Right kidney (tissue), 9 donors: ENCODE data around the gene NR6A1.

Experiments used
- DNase-seq: peaks from one replicate; pipeline ENCODE4 v3.0.0-alpha.2; 2016
- long read RNA-seq, 8 donors: transcript quantifications; one replicate each; lab custom pipeline, GENCODE V29; 2026

The NR6A1 gene
- long read RNA-seq, donor 1, partial matches to known transcripts, result 0 of 9 reads
- long read RNA-seq, donor 1, other reads (novel, unspliced or antisense), result 9 of 9 reads
- long read RNA-seq, donor 2, result 0 reads
- long read RNA-seq, donor 3, result 0 reads
- long read RNA-seq, donor 4, result 0 reads
- long read RNA-seq, donor 5, result 0 reads
- long read RNA-seq, donor 6, result 0 reads
- long read RNA-seq, donor 7, partial matches to known transcripts, result 0 of 9 reads
- long read RNA-seq, donor 7, other reads (novel, unspliced or antisense), result 9 of 9 reads
- long read RNA-seq, donor 8, full-length matches to known transcripts, result 2 of 2 reads
- long read RNA-seq, donor 8, partial matches to known transcripts, result 0 of 2 reads
- long read RNA-seq, donor 8, other reads (novel, unspliced or antisense), result 0 of 2 reads

- DNase-seq, result peak; percentile 99
These were observed at the start of gene NR6A1 for GRCh38 chr9:124771021-124771866. Gene NR6A1, minus strand, starts transcription at chr9:124771311.

DNA sequence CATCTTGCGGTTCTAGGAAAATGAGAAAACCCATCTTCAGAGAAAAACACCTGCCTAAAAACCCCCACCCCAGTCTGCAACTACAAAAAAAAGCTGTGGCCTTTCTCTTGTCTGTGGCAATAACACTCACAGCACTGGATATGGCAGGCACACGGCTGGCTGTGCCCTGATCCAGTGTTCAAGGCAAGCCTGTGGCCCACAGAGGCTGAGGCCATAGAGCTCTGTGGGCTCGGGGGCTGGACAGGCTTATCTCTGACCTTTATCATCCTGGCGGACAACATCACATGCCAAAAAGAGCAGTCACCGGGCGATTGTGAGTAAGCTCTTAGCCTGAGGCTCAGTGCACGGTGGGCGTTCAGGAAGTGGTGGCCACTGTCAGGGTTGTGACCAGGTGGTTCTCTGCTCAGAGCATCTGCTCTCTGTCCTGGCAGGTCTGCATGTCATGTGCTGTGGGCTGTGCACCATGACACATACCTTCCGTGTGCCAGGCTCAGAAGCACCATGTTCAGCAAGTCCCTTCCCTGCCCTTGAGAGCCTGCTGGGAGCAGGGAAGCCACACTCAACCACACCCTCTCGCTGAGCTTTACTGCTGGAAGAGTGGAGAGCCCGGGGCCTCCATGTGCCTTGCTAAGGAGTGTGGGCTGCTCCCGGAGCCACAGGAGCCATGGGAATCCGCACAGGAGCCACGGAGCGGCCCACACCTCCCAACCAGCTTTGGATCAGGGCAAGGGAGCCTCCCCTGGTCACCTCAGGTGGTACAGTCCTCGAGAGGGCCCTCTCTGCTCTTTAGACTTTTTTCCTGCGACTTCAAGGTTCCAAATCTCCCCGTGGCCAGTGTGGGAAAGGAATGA, 47.5 kb upstream of the NR6A1 start:
- DNase-seq, result no peak

DNA sequence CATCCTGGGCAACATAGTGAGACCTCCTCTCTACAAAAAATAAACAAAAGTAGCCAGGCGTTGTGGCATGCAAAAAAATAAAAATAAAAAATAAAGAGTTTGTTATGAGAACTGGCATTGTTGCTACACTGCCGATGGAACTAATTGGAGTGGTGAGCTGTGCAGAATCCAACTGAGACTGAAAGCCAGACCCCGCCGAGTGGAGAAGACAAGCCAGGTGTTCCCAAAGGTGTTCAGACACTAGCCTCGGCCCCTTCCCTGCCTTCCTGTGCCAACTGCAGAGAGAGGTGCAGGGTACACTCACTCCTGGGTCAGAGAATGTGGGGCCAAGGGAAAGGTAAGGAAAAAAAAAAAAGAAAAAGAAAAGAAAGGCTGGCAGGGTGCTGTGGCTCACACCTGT, 44.5 kb upstream of the NR6A1 start:
- no peak for DNase-seq

DNA sequence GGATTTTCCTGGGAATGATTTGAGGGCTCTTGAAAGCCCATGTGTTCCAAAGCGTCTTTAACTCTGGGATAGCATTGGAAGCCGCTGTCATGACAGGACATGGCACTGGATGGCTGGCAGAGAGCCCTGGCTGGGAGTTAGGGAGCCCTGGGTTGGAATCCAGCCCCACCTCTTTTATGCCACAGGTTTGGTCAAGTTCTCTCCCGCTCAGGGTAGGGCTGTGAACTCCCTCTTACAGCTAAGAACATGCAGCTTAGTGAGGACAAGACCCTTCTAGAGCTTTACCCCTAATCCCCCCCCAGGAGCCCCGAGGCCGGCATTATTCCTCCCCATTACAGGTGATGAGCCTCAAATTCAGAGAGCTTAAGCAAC, 43.0 kb upstream of the NR6A1 start:
- no peak for DNase-seq

DNA sequence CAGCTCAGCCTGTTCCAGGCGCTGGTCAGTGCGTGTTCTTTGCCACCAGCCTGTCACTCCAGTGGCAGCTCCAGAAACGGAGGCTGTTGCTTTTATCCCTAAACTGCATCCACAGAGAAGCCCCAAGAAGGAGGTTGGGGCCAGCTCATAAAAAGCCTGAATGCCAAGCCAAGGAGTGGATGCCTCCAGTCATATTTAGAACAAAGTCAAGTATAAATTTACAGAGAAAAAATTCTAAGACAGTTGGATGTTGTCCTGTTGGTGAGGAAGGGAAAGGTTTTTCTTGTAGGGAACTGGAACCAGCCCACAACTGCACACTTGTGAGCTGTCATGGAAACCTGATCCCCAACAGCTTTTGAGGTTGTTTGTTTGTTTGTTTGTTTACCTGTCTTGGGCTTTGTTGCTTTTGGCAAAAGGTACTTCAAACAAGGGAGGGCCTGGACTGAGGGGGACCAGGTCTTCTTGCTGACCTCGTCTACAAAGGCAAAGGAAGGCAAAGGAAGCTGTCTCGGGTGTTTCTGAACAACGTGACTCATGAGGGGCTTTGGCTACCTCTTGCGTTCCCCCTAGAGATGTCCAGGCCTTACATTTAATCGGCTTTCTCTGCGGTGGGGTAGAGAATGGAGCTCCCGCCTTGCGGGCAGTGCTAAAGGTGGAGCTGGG, 42.5 kb upstream of the NR6A1 start:
- DNase-seq, result no peak

DNA sequence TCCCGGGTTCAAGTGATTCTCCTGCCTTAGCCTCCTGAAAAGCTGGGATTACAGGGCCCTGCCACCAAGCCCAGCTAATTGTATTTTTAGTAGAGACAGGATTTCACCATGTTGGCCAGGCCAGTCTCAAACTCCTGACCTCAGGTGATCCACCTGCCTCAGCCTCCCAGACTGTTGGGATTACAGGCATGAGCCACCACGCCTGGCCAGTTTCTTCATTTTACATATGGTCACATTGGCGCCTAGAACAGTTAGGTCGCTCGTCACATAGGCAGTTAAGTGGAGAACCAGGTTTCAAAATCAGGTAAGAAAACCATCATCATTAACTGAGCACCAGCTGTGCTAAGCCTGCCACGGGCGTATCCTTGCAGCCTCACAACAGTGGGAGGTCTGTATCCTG, 41.9 kb upstream of the NR6A1 start:
- DNase-seq, result no peak

DNA sequence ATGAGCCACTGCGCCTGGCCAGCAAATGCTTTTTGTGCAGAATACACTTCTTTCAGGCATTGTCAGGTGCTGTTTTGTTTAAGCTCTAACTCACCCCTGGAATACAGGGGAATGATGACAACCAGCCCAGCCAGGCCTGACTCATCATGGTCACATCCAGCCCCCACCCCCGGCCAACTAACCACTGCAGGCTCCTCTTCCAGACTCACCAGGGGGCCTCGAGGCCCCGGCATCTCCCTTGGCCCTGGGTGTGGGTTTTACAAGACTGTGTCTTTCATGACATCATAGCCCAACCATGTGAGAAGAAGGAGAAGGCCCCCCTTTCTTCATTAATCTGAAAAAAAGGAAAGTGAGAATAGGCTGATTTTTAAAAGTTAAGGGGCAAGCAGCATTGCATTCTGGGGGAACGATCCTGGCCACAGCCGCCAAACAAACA, 41.3 kb upstream of the NR6A1 start:
- no peak for DNase-seq

DNA sequence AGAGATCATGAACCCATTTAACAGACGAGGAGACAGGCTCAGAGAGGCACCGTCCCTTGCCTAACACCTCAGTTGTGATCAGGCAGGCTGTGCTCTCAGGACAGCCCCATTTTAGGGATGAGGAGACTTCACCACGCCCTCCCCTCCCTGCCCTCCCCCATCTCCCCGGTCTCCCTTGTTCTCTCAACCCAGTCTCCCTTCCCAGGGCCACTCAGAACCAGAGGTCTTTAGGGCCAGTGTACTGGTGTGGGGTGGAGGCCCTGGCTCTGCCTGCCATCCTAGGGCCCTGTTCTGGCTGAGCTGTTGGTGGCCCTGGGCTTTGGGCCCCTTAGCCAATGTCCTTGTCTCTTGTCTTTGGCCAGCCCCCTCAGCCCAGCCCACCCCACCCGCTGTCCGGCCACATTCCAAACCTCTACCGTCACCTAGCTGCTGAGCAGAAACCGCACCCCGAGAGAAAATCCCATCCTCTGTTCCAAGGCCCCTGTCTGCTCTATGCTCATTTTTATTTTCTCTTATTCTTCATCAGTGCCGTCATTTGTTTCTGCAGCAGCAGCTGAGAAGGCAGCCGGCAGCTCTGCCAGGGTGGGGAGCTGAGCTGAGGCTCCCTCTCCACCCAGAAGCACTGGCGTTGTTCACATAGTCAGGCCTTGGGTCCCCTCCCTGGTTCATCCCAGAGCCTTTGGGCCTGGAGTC, 39.7 kb upstream of the NR6A1 start:
- DNase-seq, result no peak

DNA sequence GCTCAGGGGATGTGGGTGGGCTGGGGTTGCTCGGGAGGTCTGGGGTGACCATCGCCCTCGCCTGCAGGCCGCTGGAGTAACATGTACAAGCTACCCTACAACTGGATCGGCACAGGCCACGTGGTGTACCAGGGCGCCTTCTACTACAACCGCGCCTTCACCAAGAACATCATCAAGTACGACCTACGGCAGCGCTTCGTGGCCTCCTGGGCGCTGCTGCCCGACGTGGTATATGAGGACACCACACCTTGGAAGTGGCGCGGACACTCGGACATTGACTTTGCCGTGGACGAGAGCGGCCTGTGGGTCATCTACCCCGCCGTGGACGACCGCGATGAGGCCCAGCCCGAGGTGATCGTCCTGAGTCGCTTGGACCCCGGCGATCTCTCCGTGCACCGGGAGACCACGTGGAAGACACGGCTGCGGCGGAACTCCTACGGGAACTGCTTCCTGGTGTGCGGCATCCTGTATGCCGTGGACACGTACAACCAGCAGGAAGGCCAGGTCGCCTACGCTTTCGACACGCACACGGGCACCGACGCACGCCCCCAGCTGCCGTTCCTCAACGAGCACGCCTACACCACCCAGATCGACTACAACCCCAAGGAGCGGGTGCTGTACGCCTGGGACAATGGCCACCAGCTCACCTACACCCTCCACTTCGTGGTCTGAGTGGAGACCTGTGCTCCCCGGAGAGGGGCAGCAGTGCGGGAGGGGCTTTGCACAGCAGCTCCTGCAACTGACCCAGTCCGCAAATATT, 38.8 kb upstream of the NR6A1 start:
- no peak for DNase-seq

GRCh38 chr9:124809211-124809610, 38.1 kb upstream of the NR6A1 start:
- no peak for DNase-seq

GRCh38 chr9:124808246-124808956, 37.3 kb upstream of the NR6A1 start:
- no peak for DNase-seq

- no peak for DNase-seq
These were observed 34.1 kb upstream of the NR6A1 start for GRCh38 chr9:124805186-124805585.

DNA sequence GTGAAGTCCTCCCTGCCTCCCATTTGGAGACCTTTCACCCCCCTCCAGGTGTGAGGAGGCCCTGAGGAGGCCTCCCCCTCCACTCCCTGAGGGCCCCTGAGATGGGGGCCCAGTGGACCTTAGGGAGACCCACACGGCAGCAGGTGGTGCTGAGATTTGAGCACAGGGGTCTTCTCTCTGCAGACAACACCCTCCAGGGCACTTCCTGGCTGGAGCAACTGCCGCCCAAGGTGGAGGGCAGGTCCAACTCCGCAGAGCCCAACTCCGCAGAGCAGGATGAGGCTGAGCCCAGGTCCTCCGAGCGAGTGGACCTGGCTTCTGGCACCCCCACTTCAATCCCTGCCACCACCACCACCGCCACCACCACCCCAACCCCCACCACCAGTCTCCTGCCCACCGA, 32.8 kb upstream of the NR6A1 start:
- no peak for DNase-seq

GRCh38 chr9:124802426-124802825, 31.3 kb upstream of the NR6A1 start:
- DNase-seq, result no peak

DNA sequence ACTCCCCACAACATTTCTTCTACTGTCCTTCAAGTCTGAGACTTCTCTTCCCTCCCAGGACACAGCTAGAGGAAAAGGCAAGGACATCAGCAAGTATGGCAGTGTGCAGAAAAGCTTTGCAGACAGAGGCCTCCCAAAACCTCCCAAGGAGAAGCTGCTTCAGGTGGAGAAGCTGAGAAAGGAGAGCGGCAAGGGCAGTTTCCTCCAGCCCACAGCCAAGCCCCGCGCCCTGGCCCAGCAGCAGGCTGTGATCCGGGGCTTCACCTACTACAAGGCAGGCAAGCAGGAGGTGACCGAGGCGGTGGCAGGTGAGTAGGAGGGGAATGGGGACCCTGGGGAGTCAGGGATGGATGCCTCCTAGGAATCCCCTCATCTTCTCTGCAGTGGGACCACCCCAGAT, 30.2 kb upstream of the NR6A1 start:
- no peak for DNase-seq

DNA sequence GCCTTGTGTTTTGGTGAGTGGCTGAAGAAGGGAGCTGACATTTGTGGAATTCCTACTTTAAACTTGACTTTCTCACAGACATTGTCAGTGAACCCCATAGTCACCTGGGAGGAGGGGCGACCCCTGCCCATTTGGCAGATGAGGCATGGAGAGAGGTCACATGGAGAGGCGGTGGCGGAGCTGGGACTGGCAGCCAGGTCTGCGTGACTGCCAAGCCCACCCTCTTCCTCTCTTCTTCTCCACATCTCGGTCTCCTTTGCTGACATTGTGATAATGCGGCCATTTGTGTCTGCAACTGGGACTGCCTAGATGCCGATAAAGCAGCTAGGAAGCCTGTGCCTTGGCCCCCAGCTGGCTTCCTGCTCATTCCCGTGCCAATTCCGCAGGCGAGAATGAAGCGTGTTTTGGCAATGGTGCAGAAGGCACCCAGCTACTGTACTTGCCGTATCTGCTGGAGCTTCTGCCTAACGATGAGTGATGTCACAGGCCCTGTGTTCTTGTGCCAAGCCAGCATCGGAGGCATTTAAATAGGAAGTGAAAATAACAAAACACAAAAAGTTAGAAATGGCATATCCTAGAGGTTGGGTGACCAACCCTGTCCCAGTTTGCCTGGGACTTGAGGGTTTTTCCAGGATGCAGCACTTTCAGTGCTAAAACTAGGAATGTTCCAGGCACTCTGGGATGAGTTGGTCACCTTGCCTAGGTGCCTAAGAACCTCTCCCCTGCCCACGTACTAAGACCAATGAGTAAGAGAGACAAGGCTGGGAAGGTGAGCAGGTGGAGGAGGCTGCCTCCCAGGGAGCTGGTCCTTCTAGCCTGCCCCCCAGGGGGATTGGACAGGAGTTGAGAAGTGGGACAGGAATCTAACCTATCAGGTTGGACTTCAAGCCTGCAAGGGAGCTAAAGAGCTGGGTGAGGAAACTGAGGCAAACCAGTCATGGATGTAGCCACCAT, 29.5 kb upstream of the NR6A1 start:
- no peak for DNase-seq

GRCh38 chr9:124799274-124800006, 28.3 kb upstream of the NR6A1 start:
- DNase-seq, result no peak
